GM18517 (cell line): Measurements from ENCODE around the gene TPTE2.
"Not testable (repeated sequence)": the region's sequence is repeated elsewhere in the genome, so short reads cannot be mapped to it uniquely, and the experiment has no call there.

Experiments
- ATAC-seq: cut with Tn5 transposase; IDR thresholded peaks from one replicate; pipeline ENCODE4 v1.9.1; 2021; ENCODE audit warnings: mild to moderate bottlenecking, moderate library complexity; ENCODE audit not compliant: unreplicated experiment

The TPTE2 gene

GRCh38 chr13:19561127-19561582, at the start of gene TPTE2:
Gene TPTE2, minus strand, starts transcription at chr13:19561532. Its CDS starts 58,298 bp downstream, at chr13:19503234.
- not testable (repeated sequence) for ATAC-seq

DNA sequence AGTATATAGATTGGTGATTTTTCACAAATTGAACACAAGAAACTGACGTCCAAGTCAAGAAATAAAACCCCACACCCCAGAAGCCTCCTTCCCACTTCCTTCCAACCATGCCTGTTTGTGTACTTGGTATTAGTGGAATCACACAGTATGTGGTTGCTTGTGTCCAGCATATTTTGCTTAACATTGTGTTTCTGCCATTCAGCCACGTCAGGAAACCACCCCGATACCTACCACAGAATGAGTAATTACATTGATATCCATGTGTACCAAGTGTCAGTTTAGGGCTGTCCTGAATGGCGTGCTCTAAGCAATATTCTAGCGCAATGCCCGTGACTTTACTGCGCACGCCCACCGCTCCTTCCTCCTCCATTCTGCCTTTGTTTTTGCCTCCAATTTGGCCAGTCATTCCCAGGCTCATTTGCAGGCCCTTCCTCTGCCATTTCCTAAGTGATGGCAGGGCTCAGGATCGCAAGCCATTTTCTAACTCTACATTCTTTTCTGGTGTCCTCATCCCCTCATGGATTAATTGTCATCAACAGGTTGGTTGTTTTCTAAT, 46.3 kb upstream of the TPTE2 start:
- ATAC-seq, result no peak

GRCh38 chr13:19606737-19607136, 45.4 kb upstream of the TPTE2 start:
- ATAC-seq, result no peak

GRCh38 chr13:19606152-19606551, 44.8 kb upstream of the TPTE2 start:
- ATAC-seq, result no peak

DNA sequence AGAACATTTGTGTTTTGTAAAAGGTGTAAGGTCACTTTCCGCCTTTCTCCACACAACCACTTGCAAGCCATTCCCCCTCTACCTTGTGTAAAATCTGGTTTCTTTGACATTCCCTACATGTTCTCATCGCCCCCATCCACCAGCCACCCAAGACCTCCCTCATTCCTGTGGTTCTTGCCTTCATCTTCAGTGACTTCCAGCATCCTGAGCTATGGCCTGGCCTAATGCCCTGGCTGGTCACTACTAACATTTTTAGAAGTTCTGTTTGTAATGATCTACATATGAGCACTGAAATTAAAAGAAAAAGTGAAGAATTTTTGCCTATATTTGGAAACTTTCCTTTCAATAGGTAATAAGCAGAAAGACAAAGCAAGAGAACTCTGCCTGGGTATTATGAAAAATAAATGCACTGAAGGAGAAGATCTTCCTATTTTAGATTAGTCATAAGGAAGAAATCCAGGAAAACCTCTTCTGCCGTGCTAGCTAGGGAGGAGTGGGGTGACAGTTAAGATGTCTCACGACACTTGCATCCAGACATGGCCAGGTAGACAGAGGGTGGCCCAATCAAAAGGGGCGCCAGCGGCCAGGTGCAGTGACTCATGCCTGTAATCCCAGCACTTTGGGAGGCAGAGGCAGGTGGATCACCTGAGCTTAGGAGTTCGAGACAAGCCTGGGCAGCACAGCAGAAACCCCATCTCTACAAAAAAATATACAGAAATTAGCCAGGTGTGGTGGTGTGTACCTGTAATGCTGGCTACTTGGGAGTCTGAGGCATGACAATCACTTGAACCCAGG, 44.0 kb upstream of the TPTE2 start:
- no peak for ATAC-seq

DNA sequence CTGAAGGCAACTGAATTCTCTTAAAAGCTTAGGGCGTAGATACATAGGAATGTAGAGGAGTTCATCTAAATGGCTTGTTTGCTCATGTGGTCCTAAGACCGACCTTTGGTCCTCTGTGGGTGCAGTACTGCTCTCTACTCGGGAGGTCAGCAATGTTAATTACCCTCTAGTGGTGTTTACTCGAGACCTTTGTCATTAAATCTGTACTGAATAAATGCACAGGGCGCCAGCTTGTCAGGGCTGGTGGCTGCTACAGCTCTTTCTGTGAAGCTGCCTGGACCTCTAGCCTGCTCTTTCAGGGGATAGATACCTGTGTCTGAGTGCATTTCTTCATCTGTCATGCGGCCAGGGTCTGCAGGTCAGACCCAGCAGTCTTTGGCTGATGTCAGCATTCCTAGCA, 43.0 kb upstream of the TPTE2 start:
- ATAC-seq, result no peak

- ATAC-seq, result peak; percentile 82
Measured at GRCh38 chr13:19601749-19602725, 40.7 kb upstream of the TPTE2 start.

- ATAC-seq, result no peak
Measured at GRCh38 chr13:19597523-19597922, 36.2 kb upstream of the TPTE2 start.

- no peak for ATAC-seq
Measured at GRCh38 chr13:19596960-19597361, 35.6 kb upstream of the TPTE2 start.

- ATAC-seq, result no peak
Measured at GRCh38 chr13:19596086-19596485, 34.8 kb upstream of the TPTE2 start.

- ATAC-seq, result no peak
Measured at GRCh38 chr13:19592657-19593180, 31.4 kb upstream of the TPTE2 start.

DNA sequence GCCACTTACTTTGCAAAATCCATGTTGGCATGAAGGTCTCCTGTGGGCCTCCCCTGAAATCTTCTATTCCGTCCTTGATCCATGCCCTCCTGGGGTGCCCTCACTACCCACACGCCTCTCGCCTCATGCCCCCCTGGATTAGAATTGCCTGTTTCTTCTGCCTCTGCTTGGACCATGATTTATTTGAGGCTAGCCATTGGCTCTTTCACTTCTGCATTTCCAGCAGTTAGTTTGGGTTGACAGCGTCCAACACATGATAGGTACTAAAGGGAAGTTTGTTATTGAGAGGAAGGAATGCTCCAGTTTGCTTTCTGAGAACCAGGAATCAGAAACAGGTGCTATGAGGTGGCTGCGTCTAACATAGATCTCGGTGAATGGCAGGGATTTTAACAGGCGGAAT, 30.5 kb upstream of the TPTE2 start:
- ATAC-seq, result no peak

GRCh38 chr13:19590423-19590822, 29.1 kb upstream of the TPTE2 start:
- ATAC-seq, result no peak

GRCh38 chr13:19589312-19589711, 28.0 kb upstream of the TPTE2 start:
- ATAC-seq, result no peak

DNA sequence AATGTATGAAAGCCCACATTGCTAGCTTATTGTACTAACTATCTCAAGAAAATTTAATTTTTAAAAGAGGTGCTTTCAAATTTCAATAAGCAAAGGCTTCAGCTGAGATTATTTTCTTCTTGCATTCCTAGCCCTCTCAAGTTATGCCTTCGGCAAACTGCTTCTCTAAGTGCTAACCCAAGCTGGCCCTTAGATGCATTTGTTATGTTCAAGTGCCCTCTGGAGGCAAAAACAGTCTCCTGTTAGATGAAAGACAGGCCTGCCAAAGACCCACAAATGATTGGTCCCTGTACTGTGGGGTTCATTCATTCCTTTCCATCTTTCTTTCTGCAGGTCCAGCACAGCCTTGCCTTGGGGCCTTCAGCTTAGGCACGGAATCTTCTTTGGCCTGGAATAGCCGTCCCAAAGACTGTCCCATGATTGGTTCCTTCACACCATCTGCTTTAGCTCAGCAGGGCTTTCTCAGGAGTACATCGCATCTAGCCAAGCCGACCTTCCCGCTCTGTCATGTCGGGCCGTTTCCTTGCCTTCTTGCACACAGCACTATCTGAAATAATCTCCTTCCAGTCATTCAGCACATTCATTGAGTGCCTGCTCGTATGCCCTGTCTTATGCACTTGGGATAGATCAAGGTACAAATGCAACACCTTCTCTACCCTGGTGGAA, 26.4 kb upstream of the TPTE2 start:
- peak; percentile 76 for ATAC-seq

GRCh38 chr13:19586904-19587634, 25.7 kb upstream of the TPTE2 start:
- ATAC-seq, result peak; percentile 74

DNA sequence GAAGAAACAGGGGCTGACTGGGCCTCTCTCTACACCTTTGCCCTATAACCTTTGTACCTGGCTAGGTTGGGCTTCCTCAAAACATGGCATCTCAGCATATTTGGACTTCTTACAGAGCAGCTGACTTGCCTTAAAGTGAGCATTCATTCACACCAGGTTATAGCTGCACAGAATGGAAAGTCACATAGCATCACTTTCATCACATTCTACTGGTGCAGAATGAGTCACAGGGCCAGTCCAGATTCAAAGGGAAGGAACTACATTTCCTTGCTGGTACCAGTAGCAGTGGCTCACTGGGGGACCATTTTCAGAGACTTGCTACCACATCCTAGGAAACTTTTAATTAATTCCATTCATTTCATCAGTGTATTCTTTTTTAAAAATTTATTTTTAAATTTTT, 20.3 kb upstream of the TPTE2 start:
- no peak for ATAC-seq

DNA sequence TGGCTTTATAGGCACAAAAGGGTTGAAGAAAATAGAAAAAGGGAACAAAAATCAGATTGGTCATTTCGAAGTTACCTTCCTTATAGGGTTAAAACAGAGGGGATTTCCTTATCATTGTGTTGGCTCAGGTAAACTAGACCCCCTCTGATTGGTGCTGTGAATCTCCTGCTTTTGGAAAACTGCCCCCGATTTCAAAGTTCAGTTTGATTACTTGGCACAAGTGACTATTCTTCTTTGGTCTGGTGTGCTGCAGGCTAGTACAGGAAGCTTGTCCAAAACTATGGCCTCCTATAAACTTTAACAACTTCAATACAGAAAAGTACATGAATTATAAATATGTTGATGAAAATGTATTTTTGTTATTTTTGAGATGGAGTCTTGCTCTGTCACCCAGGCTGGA, 13.9 kb upstream of the TPTE2 start:
- ATAC-seq, result no peak

GRCh38 chr13:19573120-19573716, 11.9 kb upstream of the TPTE2 start:
- no peak for ATAC-seq

GRCh38 chr13:19572280-19572679, 10.9 kb upstream of the TPTE2 start:
- no peak for ATAC-seq
